HG02798 (cell line): ENCODE results near the gene MKNK1.

Source experiments
- ATAC-seq: cut with Tn5 transposase; IDR thresholded peaks from one replicate; pipeline ENCODE4 v1.9.1; 2021; ENCODE audit warnings: mild to moderate bottlenecking; ENCODE audit not compliant: unreplicated experiment, poor library complexity

MKNK1 gene

GRCh38 chr1:46599059-46599970 lies 4.8 kb downstream of the MKNK1 start:
- no peak for ATAC-seq

- ATAC-seq: no peak
These were observed 7.2 kb downstream of the MKNK1 start for GRCh38 chr1:46596846-46597245.

GRCh38 chr1:46596036-46596435 lies 8.0 kb downstream of the MKNK1 start:
- ATAC-seq: no peak

GRCh38 chr1:46595127-46595526 lies 8.9 kb downstream of the MKNK1 start:
- ATAC-seq: no peak

- no peak for ATAC-seq
These were observed 10.0 kb downstream of the MKNK1 start for GRCh38 chr1:46594063-46594462.

GRCh38 chr1:46592823-46593222 lies 11.2 kb downstream of the MKNK1 start:
- ATAC-seq: no peak

- no peak for ATAC-seq
These were observed 14.5 kb downstream of the MKNK1 start for GRCh38 chr1:46589529-46589928.

- no peak for ATAC-seq
These were observed 17.0 kb downstream of the MKNK1 start for GRCh38 chr1:46587069-46587468.

- no peak for ATAC-seq
These were observed 18.6 kb downstream of the MKNK1 start for GRCh38 chr1:46585312-46585938.

- ATAC-seq: no peak
These were observed 20.6 kb downstream of the MKNK1 start for GRCh38 chr1:46583494-46583893.

- ATAC-seq: no peak
These were observed 21.1 kb downstream of the MKNK1 start for GRCh38 chr1:46582972-46583371.

- ATAC-seq: no peak
These were observed 22.2 kb downstream of the MKNK1 start for GRCh38 chr1:46581681-46582455.

- no peak for ATAC-seq
These were observed 23.7 kb downstream of the MKNK1 start for GRCh38 chr1:46580140-46580903.

- no peak for ATAC-seq
These were observed 26.4 kb downstream of the MKNK1 start for GRCh38 chr1:46577671-46578070.

- no peak for ATAC-seq
These were observed 27.5 kb downstream of the MKNK1 start for GRCh38 chr1:46576596-46576995.

- ATAC-seq: no peak
These were observed 28.3 kb downstream of the MKNK1 start for GRCh38 chr1:46575778-46576177.

- ATAC-seq: no peak
These were observed 28.8 kb downstream of the MKNK1 start for GRCh38 chr1:46575300-46575699.

- ATAC-seq: no peak
These were observed 32.3 kb downstream of the MKNK1 start for GRCh38 chr1:46571691-46572225.

GRCh38 chr1:46569884-46570725 lies 34.0 kb downstream of the MKNK1 start:
- ATAC-seq: no peak
